ENCODE measurements around the gene ERBIN. TPM values are rescaled to one million over a fixed set of nuclear protein-coding genes. Genes with fewer than 3 reads are reported as not detected.

Gene ERBIN
- total and polyA plus RNA-seq, 10 of the 15 experiments (the other 5 are each of a cell fraction or from before 2014, with no cell fraction given), result 9.5 to 91.1 (median 49.4) TPM

DNA sequence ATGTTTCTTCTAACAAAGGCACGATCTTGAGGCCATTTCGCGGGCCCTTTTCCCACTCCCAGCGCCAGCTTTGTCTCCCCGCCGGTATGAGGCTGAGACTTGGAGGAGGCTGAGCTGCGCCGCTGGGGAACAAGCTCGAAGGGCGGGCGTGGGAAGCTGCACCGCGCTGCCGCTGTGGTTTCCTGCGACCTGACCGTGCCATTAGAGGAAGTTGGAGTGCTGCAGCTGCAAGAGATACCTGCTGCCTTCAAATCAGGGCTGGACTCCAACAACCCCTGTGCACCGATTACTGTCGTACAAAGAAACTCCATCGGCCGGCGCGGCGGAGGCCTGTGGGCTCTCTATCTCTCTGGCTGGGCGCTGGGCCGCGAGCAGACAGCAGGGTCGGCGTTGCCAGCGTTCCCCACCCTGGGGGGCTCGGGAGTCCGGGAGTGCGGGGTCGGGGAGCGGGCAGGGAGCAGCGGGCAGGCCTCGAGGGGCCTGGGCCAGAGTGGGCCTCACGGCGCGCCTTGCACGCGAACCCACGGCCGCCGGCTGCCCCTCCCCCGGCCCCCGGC, 1.3 kb upstream of the ERBIN start (continued):
- TF ChIP-seq SPI1 (IDR thresholded peaks at IDR 0.05; ENCODE audit: borderline replicate concordance, insufficient read depth, low read depth, low read length) (peak; percentile 69), LARP7 (IDR thresholded peaks at IDR 0.05) (no peak; the same call in 1 of the 2 replicates), CBFB (IDR thresholded peaks at IDR 0.05; ENCODE audit: low read depth) (peak; percentile 79; the same call in 1 of the 2 replicates), TARDBP (IDR thresholded peaks at IDR 0.05; ENCODE audit: borderline replicate concordance) (no peak), POLR2A (IDR thresholded peaks at IDR 0.05; ENCODE audit: low read depth, low read length) (peak; percentile 75), EP300 (IDR thresholded peaks at IDR 0.05; ENCODE audit: borderline replicate concordance in 1 of 2, control insufficient read depth in 1 of 2, low read depth in 2 of 2, low read length in 2 of 2) (no peak), HDAC6 (IDR thresholded peaks at IDR 0.05; ENCODE audit: unreplicated experiment) (no peak), PML (IDR thresholded peaks at IDR 0.05; ENCODE audit: low read length) (no peak), STAT3 (IDR thresholded peaks at IDR 0.05; ENCODE audit: low read depth, low read length) (no peak), NFYA (IDR thresholded peaks at IDR 0.05; ENCODE audit: borderline replicate concordance, low read depth, low read length) (no peak), ASH2L (IDR thresholded peaks at IDR 0.05; ENCODE audit: borderline replicate concordance, low read depth) (no peak), MEF2B (IDR thresholded peaks at IDR 0.05; ENCODE audit: partially characterized antibody, poor library complexity, severe bottlenecking) (peak; percentile 52), ESRRA (IDR thresholded peaks at IDR 0.05; ENCODE audit: low read length) (no peak), SREBF2 (IDR thresholded peaks at IDR 0.05; ENCODE audit: low read length) (no peak), TCF7 (IDR thresholded peaks at IDR 0.05; ENCODE audit: borderline replicate concordance) (no peak), ZNF217 (IDR thresholded peaks at IDR 0.05) (0 out of 2 replicates have a peak, but pooled peaks have one; percentile 19), MYC (IDR thresholded peaks at IDR 0.05; ENCODE audit: insufficient read depth, insufficient read length, insufficient replicate concordance, low read length, severe bottlenecking) (peak; percentile 63), RFX5 (IDR thresholded peaks at IDR 0.05; ENCODE audit: low read depth, low read length) (no peak), WRNIP1 (IDR thresholded peaks at IDR 0.05; ENCODE audit: borderline replicate concordance, low read depth, low read length) (no peak), KAT2A (conservative IDR thresholded peaks at IDR 0.05; ENCODE audit: control insufficient read depth, low read depth, low read length) (no peak), NBN (IDR thresholded peaks at IDR 0.05) (peak; percentile 83), JUND (IDR thresholded peaks at IDR 0.05; ENCODE audit: low read depth, low read length) (no peak), TCF12 (IDR thresholded peaks at IDR 0.05; ENCODE audit: low read depth, low read length) (peak; percentile 88), MEF2A (IDR thresholded peaks at IDR 0.05; ENCODE audit: insufficient read depth, low read depth, low read length) (0 out of 2 replicates have a peak, but pooled peaks have one; percentile 17), RAD51 (IDR thresholded peaks at IDR 0.05) (no peak)
- TF ChIP-seq, protein P1, sequence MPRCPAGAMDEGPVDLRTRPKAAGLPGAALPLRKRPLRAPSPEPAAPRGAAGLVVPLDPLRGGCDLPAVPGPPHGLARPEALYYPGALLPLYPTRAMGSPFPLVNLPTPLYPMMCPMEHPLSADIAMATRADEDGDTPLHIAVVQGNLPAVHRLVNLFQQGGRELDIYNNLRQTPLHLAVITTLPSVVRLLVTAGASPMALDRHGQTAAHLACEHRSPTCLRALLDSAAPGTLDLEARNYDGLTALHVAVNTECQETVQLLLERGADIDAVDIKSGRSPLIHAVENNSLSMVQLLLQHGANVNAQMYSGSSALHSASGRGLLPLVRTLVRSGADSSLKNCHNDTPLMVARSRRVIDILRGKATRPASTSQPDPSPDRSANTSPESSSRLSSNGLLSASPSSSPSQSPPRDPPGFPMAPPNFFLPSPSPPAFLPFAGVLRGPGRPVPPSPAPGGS (IDR thresholded peaks at IDR 0.05; ENCODE audit: borderline replicate concordance, insufficient read depth, low read depth, low read length, poor library complexity, severe bottlenecking), result no peak
- TF ChIP-seq, protein P2, sequence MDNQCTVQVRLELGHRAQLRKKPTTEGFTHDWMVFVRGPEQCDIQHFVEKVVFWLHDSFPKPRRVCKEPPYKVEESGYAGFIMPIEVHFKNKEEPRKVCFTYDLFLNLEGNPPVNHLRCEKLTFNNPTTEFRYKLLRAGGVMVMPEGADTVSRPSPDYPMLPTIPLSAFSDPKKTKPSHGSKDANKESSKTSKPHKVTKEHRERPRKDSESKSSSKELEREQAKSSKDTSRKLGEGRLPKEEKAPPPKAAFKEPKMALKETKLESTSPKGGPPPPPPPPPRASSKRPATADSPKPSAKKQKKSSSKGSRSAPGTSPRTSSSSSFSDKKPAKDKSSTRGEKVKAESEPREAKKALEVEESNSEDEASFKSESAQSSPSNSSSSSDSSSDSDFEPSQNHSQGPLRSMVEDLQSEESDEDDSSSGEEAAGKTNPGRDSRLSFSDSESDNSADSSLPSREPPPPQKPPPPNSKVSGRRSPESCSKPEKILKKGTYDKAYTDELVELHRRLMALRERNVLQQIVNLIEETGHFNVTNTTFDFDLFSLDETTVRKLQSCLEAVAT (IDR thresholded peaks at IDR 0.05), result peak; percentile 83
- TF ChIP-seq, protein P3, sequence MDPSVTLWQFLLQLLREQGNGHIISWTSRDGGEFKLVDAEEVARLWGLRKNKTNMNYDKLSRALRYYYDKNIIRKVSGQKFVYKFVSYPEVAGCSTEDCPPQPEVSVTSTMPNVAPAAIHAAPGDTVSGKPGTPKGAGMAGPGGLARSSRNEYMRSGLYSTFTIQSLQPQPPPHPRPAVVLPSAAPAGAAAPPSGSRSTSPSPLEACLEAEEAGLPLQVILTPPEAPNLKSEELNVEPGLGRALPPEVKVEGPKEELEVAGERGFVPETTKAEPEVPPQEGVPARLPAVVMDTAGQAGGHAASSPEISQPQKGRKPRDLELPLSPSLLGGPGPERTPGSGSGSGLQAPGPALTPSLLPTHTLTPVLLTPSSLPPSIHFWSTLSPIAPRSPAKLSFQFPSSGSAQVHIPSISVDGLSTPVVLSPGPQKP (IDR thresholded peaks at IDR 0.05; ENCODE audit: low read depth, low read length), result no peak
- TF ChIP-seq, protein P4, sequence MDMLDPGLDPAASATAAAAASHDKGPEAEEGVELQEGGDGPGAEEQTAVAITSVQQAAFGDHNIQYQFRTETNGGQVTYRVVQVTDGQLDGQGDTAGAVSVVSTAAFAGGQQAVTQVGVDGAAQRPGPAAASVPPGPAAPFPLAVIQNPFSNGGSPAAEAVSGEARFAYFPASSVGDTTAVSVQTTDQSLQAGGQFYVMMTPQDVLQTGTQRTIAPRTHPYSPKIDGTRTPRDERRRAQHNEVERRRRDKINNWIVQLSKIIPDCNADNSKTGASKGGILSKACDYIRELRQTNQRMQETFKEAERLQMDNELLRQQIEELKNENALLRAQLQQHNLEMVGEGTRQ (IDR thresholded peaks at IDR 0.05; ENCODE audit: borderline replicate concordance, low read depth, low read length), result no peak

All from GM12878 (cell line).